ENCODE measurements around the gene RNASE11. TPM values are rescaled to one million over a fixed set of nuclear protein-coding genes. Genes with fewer than 3 reads are reported as not detected.

Gene RNASE11
- total RNA-seq, 2 donors from 2014 or later: not detected

- peaks cover 0 to 22% of the 10 kb centered on the region in 2 donors for H3K4me1 ChIP-seq
- peak; percentile 81 for DNase-seq (ENCODE audit: low spot score)
- H3K4me3 ChIP-seq: peak overlapping the region; percentile 86 to 92
- no peaks in the 10 kb centered on the region for H3K9me3 ChIP-seq
- H3K36me3 ChIP-seq: no peaks in the 10 kb centered on the region
- TF ChIP-seq, protein P1, sequence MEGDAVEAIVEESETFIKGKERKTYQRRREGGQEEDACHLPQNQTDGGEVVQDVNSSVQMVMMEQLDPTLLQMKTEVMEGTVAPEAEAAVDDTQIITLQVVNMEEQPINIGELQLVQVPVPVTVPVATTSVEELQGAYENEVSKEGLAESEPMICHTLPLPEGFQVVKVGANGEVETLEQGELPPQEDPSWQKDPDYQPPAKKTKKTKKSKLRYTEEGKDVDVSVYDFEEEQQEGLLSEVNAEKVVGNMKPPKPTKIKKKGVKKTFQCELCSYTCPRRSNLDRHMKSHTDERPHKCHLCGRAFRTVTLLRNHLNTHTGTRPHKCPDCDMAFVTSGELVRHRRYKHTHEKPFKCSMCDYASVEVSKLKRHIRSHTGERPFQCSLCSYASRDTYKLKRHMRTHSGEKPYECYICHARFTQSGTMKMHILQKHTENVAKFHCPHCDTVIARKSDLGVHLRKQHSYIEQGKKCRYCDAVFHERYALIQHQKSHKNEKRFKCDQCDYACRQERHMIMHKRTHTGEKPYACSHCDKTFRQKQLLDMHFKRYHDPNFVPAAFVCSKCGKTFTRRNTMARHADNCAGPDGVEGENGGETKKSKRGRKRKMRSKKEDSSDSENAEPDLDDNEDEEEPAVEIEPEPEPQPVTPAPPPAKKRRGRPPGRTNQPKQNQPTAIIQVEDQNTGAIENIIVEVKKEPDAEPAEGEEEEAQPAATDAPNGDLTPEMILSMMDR (IDR thresholded peaks at IDR 0.05): no peak
- no peaks in the 10 kb centered on the region for H3K27me3 ChIP-seq
- peak overlapping the region; percentile 79 to 82 for H3K27ac ChIP-seq
These were observed 22.4 kb upstream of the RNASE11 start for GRCh38 chr14:20610002-20610765.

- DNase-seq (ENCODE audit: low spot score): peak; percentile 91
- Histone ChIP-seq H3K27me3 (no peaks in the 10 kb centered on the region), H3K4me3 (peak overlapping the region; percentile 86 to 92), H3K4me1 (peaks cover 0 to 18% of the 10 kb centered on the region in 2 donors), H3K9me3 (no peaks in the 10 kb centered on the region), H3K27ac (peak overlapping the region; percentile 79 to 82), H3K36me3 (no peaks in the 10 kb centered on the region)
- TF ChIP-seq, protein P1 (IDR thresholded peaks at IDR 0.05): peak; percentile 87 to 95
These were observed 21.6 kb upstream of the RNASE11 start for GRCh38 chr14:20609215-20610001.

DNA sequence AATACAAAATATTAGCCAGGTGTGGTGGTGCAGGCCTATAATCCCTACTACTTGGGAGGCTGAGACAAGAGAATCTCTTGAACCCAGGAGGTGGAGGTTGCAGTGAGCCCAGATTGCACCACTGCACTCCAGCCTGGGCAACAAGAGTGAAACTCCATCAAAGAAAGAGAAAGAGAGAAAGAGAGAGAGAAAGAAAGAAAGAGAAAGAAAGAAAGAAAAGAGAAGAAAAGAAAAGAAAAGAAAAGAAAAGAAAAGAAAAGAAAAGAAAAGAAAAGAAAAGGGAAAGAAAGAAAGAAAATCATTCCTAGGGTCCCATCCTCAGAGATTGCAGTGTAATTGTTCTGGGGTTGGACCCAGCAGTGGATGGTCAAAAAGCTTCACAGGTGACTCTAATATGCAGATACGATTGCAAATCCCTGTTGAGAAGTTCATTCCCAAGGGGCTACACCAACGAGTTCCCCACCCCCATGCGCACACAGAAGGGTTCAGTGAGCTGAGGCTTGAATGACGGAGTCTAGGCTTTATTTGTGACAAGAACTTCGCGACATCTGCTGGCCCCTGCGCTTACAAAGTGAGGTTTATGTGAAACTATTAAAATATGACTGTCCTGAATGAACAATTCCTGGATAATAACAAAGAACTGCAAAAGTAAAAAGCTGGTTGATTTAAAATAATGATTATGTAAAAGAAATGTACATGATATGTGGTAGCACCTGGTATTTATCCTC, 20.7 kb upstream of the RNASE11 start:
- H3K27ac ChIP-seq: no peak overlapping the region
- no peaks in the 10 kb centered on the region for H3K36me3 ChIP-seq
- DNase-seq (ENCODE audit: low spot score): no peak
- TF ChIP-seq, protein P1 (IDR thresholded peaks at IDR 0.05): no peak
- H3K4me3 ChIP-seq: no peak overlapping the region
- peaks cover 0 to 11% of the 10 kb centered on the region in 2 donors for H3K4me1 ChIP-seq
- no peaks in the 10 kb centered on the region for H3K27me3 ChIP-seq
- no peaks in the 10 kb centered on the region for H3K9me3 ChIP-seq

- TF ChIP-seq, protein P1 (IDR thresholded peaks at IDR 0.05): no peak
- Histone ChIP-seq H3K27me3 (no peaks in the 10 kb centered on the region), H3K36me3 (no peaks in the 10 kb centered on the region), H3K9me3 (no peaks in the 10 kb centered on the region), H3K4me1 (peaks cover 0 to 11% of the 10 kb centered on the region in 2 donors), H3K4me3 (no peak overlapping the region), H3K27ac (no peak overlapping the region)
- no peak for DNase-seq (ENCODE audit: low spot score)
These were observed 19.8 kb upstream of the RNASE11 start for GRCh38 chr14:20607617-20608016.

DNA sequence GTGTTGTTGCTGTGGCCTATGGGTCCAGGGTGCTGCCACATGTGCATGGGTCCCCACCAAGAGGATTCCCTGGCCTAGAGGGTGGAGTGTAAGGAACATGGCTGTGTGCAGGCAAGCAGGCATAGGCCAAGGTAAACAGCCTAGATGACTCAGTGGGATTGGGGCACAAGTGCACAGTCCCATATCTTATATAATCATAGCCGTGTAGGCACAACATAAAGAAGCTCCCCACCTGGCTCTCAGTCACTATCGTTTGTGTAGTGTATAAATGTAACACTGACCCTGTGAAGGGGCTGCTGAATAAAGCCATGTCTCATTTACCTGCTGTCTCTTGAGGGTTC, 19.1 kb upstream of the RNASE11 start:
- TF ChIP-seq, protein P1 (IDR thresholded peaks at IDR 0.05): no peak
- H3K4me3 ChIP-seq: no peak overlapping the region
- H3K4me1 ChIP-seq: peaks cover 0 to 11% of the 10 kb centered on the region in 2 donors
- no peak for DNase-seq (ENCODE audit: low spot score)
- H3K27me3 ChIP-seq: no peaks in the 10 kb centered on the region
- no peak overlapping the region for H3K27ac ChIP-seq
- no peaks in the 10 kb centered on the region for H3K36me3 ChIP-seq
- no peaks in the 10 kb centered on the region for H3K9me3 ChIP-seq

All from right atrium auricular region (tissue), 2 donors.